IMR-90 (cell line): ENCODE data around the gene MREG. TPM values are rescaled to one million over a fixed set of nuclear protein-coding genes. Genes with fewer than 3 reads are reported as not detected.

Experiments
- ATAC-seq: fragments of 200-7000 bp; cut with Tn5 transposase; 2 replicates; pipeline ENCODE4 v1.9.1; 2020; ENCODE audit warnings: low read depth, mild to moderate bottlenecking, moderate library complexity
- BruUV-seq: library from RNA; stranded (reverse); fragments of 400-500 nt; replicated peaks from 2 replicates; lab custom pipeline; 2021; lab: Mats Ljungman, UMichigan
- CTCF ChIA-PET: fragments of 300-600 bp; formaldehyde crosslinking; extraction: SDS; loops from one replicate; lab custom pipeline; 2021; ENCODE audit warnings: antibody characterized with exemption; lab: Yijun Ruan, JAX
- POLR2A ChIA-PET: fragments of 300-600 bp; sonication (Branson Sonifier 250); formaldehyde crosslinking; loops from one replicate; lab custom pipeline; 2022; ENCODE audit warnings: antibody characterized with exemption; ENCODE audit not compliant: unreplicated experiment; lab: Charles Lee
- DNase-seq: peaks from one replicate; pipeline ENCODE4 v3.0.0; 2013
- H2AFZ ChIP-seq: replicated peaks from 2 replicates; pipeline ENCODE3; 2013; ENCODE audit warnings: low read length, mild to moderate bottlenecking; ENCODE audit not compliant: poor library complexity
- H2AK5ac ChIP-seq: 2 replicates; pipeline ENCODE4 v1.6.1; 2013; ENCODE audit warnings: low read depth, low read length, inconsistent platforms
- H2AK9ac ChIP-seq: replicated peaks from 2 replicates; pipeline ENCODE3; 2013; ENCODE audit warnings: mild to moderate bottlenecking, low read depth, low read length, moderate library complexity; ENCODE audit not compliant: poor library complexity
- H2BK120ac ChIP-seq: 2 replicates; pipeline ENCODE4 v1.6.1; 2013; ENCODE audit warnings: low read depth, low read length, inconsistent platforms
- H2BK15ac ChIP-seq: 3 replicates; pipeline ENCODE4 v1.6.1; 2013; ENCODE audit warnings: low read depth, low read length, inconsistent platforms
- H2BK20ac ChIP-seq: 2 replicates; pipeline ENCODE4 v1.6.1; 2013; ENCODE audit warnings: low read depth, mild to moderate bottlenecking, inconsistent platforms, low read length, moderate library complexity
- H2BK5ac ChIP-seq: 2 replicates; pipeline ENCODE4 v1.6.1; 2013; ENCODE audit warnings: mild to moderate bottlenecking, low read depth, low read length, inconsistent platforms; ENCODE audit not compliant: poor library complexity, severe bottlenecking
- H3K14ac ChIP-seq: replicated peaks from 2 replicates; pipeline ENCODE4 v1.6.1; 2013; ENCODE audit warnings: low read depth, low read length, inconsistent platforms
- H3K18ac ChIP-seq: 2 replicates; pipeline ENCODE4 v1.6.1; 2013; ENCODE audit warnings: low read depth, low read length, control low read depth
- H3K23ac ChIP-seq: 2 replicates; pipeline ENCODE4 v1.6.1; 2013; ENCODE audit warnings: low read depth, low read length, inconsistent platforms
- H3K27ac ChIP-seq: 2 replicates; pipeline ENCODE4 v1.5.1; 2013; ENCODE audit warnings: mild to moderate bottlenecking, control low read depth, low read length; ENCODE audit not compliant: insufficient read depth
- H3K27me3 ChIP-seq: 2 replicates; pipeline ENCODE4 v1.6.1; 2013; ENCODE audit warnings: low read length; ENCODE audit not compliant: control insufficient read depth, insufficient read depth
- H3K36me3 ChIP-seq: 2 replicates; pipeline ENCODE4 v1.6.1; 2013; ENCODE audit warnings: low read length, mixed read lengths; ENCODE audit not compliant: control insufficient read depth, insufficient read depth
- H3K4ac ChIP-seq: 2 replicates; pipeline ENCODE4 v1.6.1; 2013; ENCODE audit warnings: low read depth, low read length, inconsistent platforms
- H3K4me1 ChIP-seq: 2 replicates; pipeline ENCODE4 v1.6.1; 2013; ENCODE audit warnings: low read length, mixed read lengths; ENCODE audit not compliant: control insufficient read depth, insufficient read depth
- H3K4me2 ChIP-seq: 2 replicates; pipeline ENCODE4 v1.6.1; 2013; ENCODE audit warnings: low read depth, mild to moderate bottlenecking, control low read depth, low read length, moderate library complexity
- H3K4me3 ChIP-seq: 2 replicates; pipeline ENCODE4 v1.5.1; 2013; ENCODE audit warnings: low read depth, mild to moderate bottlenecking, control low read depth, low read length, moderate library complexity; ENCODE audit not compliant: insufficient read depth
- H3K56ac ChIP-seq: 2 replicates; pipeline ENCODE4 v1.6.1; 2013; ENCODE audit warnings: low read length, inconsistent platforms; ENCODE audit not compliant: insufficient read depth; ENCODE audit errors: extremely low read depth
- H3K79me1 ChIP-seq, 2 experiments: 2 replicates each; pipeline ENCODE4 v1.6.1; 2013; ENCODE audit warnings: low read length in 2 of 2, inconsistent platforms in 1 of 2, low read depth in 1 of 2
- H3K9ac ChIP-seq: 2 replicates; pipeline ENCODE4 v1.6.1; 2013; ENCODE audit warnings: low read depth, low read length, control low read depth
- H3K9me1 ChIP-seq: 2 replicates; pipeline ENCODE4 v1.6.1; 2013; ENCODE audit warnings: low read length, inconsistent platforms; ENCODE audit not compliant: insufficient read depth
- H3K9me3 ChIP-seq: 2 replicates; pipeline ENCODE4 v1.6.1; 2013; ENCODE audit warnings: low read length; ENCODE audit not compliant: control insufficient read depth, insufficient read depth
- H4K20me1 ChIP-seq: 2 replicates; pipeline ENCODE4 v1.6.1; 2013; ENCODE audit warnings: low read length, inconsistent platforms; ENCODE audit not compliant: insufficient read depth
- H4K5ac ChIP-seq: 2 replicates; pipeline ENCODE4 v1.6.1; 2013; ENCODE audit warnings: mild to moderate bottlenecking, low read depth, low read length, control low read depth
- H4K8ac ChIP-seq, 2 experiments: 2 replicates each; pipeline ENCODE4 v1.6.1; 2013; ENCODE audit warnings: low read depth in 2 of 2, low read length in 2 of 2, control low read depth in 1 of 2, inconsistent platforms in 1 of 2
- H4K91ac ChIP-seq: 2 replicates; pipeline ENCODE4 v1.6.1; 2013; ENCODE audit warnings: low read depth, low read length, inconsistent platforms; ENCODE audit not compliant: insufficient read depth
- RCOR1 ChIP-seq: IDR thresholded peaks from 2 replicates; pipeline ENCODE4 v1.6.1; 2012; ENCODE audit warnings: mild to moderate bottlenecking, low read length, improper control_type of control experiment; ENCODE audit not compliant: insufficient replicate concordance
- WGBS, 2 experiments: methylation state at CpG; one replicate each; pipeline versions ENCODE4 v1.1.5 to v1.1.7; 2013; ENCODE audit warnings: missing lambda C conversion rate in 2 of 2; ENCODE audit not compliant: insufficient read length in 1 of 2; ENCODE audit errors: extremely low coverage in 2 of 2; 5-methylcytosine and 5-hydroxymethylcytosine counted together
- dilution Hi-C: fragments of 300-500 bp; cut with HindIII; formaldehyde crosslinking; loops from one replicate; pipeline ENCODE4 v1.14.3; 2018; ENCODE audit warnings: low sequenced_read_pairs; ENCODE audit not compliant: unreplicated experiment
- in situ Hi-C: fragments of 300-500 bp; cut with MboI; formaldehyde crosslinking; loops from 3 replicates; pipeline ENCODE4 v1.14.3; 2019; ENCODE audit warnings: low sequenced_read_pairs, inconsistent platforms, mixed read lengths
- intact Hi-C: fragments of 100-400 bp; cut with micrococcal nuclease; formaldehyde crosslinking; loops from 2 replicates; pipeline ENCODE4 v1.10.0; 2022
- polyA plus RNA-seq, 3 experiments: library from polyadenylated mRNA; depleted of rRNA; stranded (reverse); fragments of >200 nt; gene quantifications; 2 replicates each; pipeline ENCODE4 v1.2.3, GENCODE V29; 2012; ENCODE audit warnings: low replicate concordance in 1 of 3
- total RNA-seq: library from RNA; depleted of rRNA; stranded (reverse); fragments of >200 nt; gene quantifications from 2 replicates; pipeline ENCODE4 v1.2.3, GENCODE V29; 2012

The MREG gene
- total and polyA plus RNA-seq, 2 of the 4 experiments (the other 2 are of a cell fraction): 1.0 to 1.8 TPM

- no peak overlapping the region for H3K4me3 ChIP-seq
- TF ChIP-seq RCOR1: no peak
- H3K27me3 ChIP-seq: no peaks in the 10 kb centered on the region
- no peak overlapping the region for H2BK120ac ChIP-seq
- H3K4ac ChIP-seq: no peak overlapping the region
- dilution Hi-C loops: no loop called here
- no peak overlapping the region for H3K27ac ChIP-seq
- no peak overlapping the region for H2AFZ ChIP-seq
- no peaks in the 10 kb centered on the region for H3K79me1 ChIP-seq
- H3K14ac ChIP-seq: no peak overlapping the region
- POLR2A ChIA-PET: no interaction called here
- no peak overlapping the region for H4K91ac ChIP-seq
- no peak overlapping the region for H4K5ac ChIP-seq
- H3K9ac ChIP-seq: no peak overlapping the region
- H3K9me3 ChIP-seq: no peaks in the 10 kb centered on the region
- 100% methylated on average over 1 of the region's 3 CpGs; no CpG with 5 or more reads in 1 of the 2 experiments for WGBS, 2 experiments
- no peak overlapping the region for H3K4me2 ChIP-seq
- no peak overlapping the region for H3K23ac ChIP-seq
- H3K4me1 ChIP-seq: peaks cover 8% of the 10 kb centered on the region
- H2AK9ac ChIP-seq: no peak overlapping the region
- no peak overlapping the region for H2BK5ac ChIP-seq
- no peak for ATAC-seq
- intact Hi-C loops: no loop called here
- H3K9me1 ChIP-seq: no peaks in the 10 kb centered on the region
- in situ Hi-C loops: no loop called here
- no peak for DNase-seq
- no peak overlapping the region for H3K56ac ChIP-seq
- no peak overlapping the region for H3K18ac ChIP-seq
- H4K20me1 ChIP-seq: no peaks in the 10 kb centered on the region
- H2BK15ac ChIP-seq: no peak overlapping the region
- no peak overlapping the region for H2AK5ac ChIP-seq
- BruUV-seq: no TSS peak
- H2BK20ac ChIP-seq: no peak overlapping the region
- no peaks in the 10 kb centered on the region for H3K36me3 ChIP-seq
- CTCF ChIA-PET: no interaction called here
- H4K8ac ChIP-seq: no peak overlapping the region
These were observed 112.5 kb downstream of the MREG start for GRCh38 chr2:215900843-215901242.
